ENCODE data around the gene NEK5.
"Not testable (repeated sequence)": the region's sequence is repeated elsewhere in the genome, so short reads cannot be mapped to it uniquely, and the experiment has no call there.

Gene NEK5

GRCh38 chr13:52141299-52141698, 12.4 kb upstream of the NEK5 start:
- no peak for DNase-seq (ENCODE audit: low read depth, low spot score)

GRCh38 chr13:52137489-52137888, 8.6 kb upstream of the NEK5 start:
- no peak for DNase-seq (ENCODE audit: low read depth, low spot score)

GRCh38 chr13:52136763-52137162, 7.9 kb upstream of the NEK5 start:
- no peak for DNase-seq (ENCODE audit: low read depth, low spot score)

- no peak for DNase-seq (ENCODE audit: low read depth, low spot score)
Measured at GRCh38 chr13:52130641-52131040, 1.8 kb upstream of the NEK5 start.

GRCh38 chr13:52127783-52128702, 830 bp downstream of the NEK5 start:
- DNase-seq (ENCODE audit: low read depth, low spot score), result peak; percentile 85

GRCh38 chr13:52127378-52127777, 1.5 kb downstream of the NEK5 start:
- DNase-seq (ENCODE audit: low read depth, low spot score), result peak; percentile 75

GRCh38 chr13:52125547-52125946, 3.3 kb downstream of the NEK5 start:
- DNase-seq (ENCODE audit: low read depth, low spot score), result no peak

GRCh38 chr13:52118595-52118994, 10.3 kb downstream of the NEK5 start:
- DNase-seq (ENCODE audit: low read depth, low spot score), result no peak

GRCh38 chr13:52118095-52118494, 10.8 kb downstream of the NEK5 start:
- no peak for DNase-seq (ENCODE audit: low read depth, low spot score)

GRCh38 chr13:52112591-52112990, 16.3 kb downstream of the NEK5 start:
- no peak for DNase-seq (ENCODE audit: low read depth, low spot score)

GRCh38 chr13:52109116-52109670, 19.7 kb downstream of the NEK5 start:
- DNase-seq (ENCODE audit: low read depth, low spot score), result no peak

GRCh38 chr13:52105841-52106240, 23.0 kb downstream of the NEK5 start:
- DNase-seq (ENCODE audit: low read depth, low spot score), result no peak

- DNase-seq (ENCODE audit: low read depth, low spot score), result no peak
Measured at GRCh38 chr13:52104624-52105023, 24.2 kb downstream of the NEK5 start.

- no peak for DNase-seq (ENCODE audit: low read depth, low spot score)
Measured at GRCh38 chr13:52103386-52103785, 25.5 kb downstream of the NEK5 start.

GRCh38 chr13:52102423-52102822, 26.4 kb downstream of the NEK5 start:
- DNase-seq (ENCODE audit: low read depth, low spot score), result not testable (repeated sequence)

- DNase-seq (ENCODE audit: low read depth, low spot score), result no peak
Measured at GRCh38 chr13:52097197-52097596, 31.7 kb downstream of the NEK5 start.

- no peak for DNase-seq (ENCODE audit: low read depth, low spot score)
Measured at GRCh38 chr13:52096748-52097147, 32.1 kb downstream of the NEK5 start.

- no peak for DNase-seq (ENCODE audit: low read depth, low spot score)
Measured at GRCh38 chr13:52096062-52096461, 32.8 kb downstream of the NEK5 start.

- no peak for DNase-seq (ENCODE audit: low read depth, low spot score)
Measured at GRCh38 chr13:52092087-52092486, 36.8 kb downstream of the NEK5 start.

- no peak for DNase-seq (ENCODE audit: low read depth, low spot score)
Measured at GRCh38 chr13:52091473-52091872, 37.4 kb downstream of the NEK5 start.

GRCh38 chr13:52085421-52085820, 43.5 kb downstream of the NEK5 start:
- DNase-seq (ENCODE audit: low read depth, low spot score), result peak; percentile 21

GRCh38 chr13:52084981-52085380, 43.9 kb downstream of the NEK5 start:
- not testable (repeated sequence) for DNase-seq (ENCODE audit: low read depth, low spot score)

- DNase-seq (ENCODE audit: low read depth, low spot score), result no peak
Measured at GRCh38 chr13:52082601-52083000, 46.3 kb downstream of the NEK5 start.

Data from astrocyte of the hippocampus (primary cell).